ENCODE results near the gene IRF8.

- TF ChIP-seq POLR2A (IDR thresholded peaks at IDR 0.05; ENCODE audit: low read length): no peak
- no peak for TF ChIP-seq GATA1 (IDR thresholded peaks at IDR 0.05; ENCODE audit: low read depth, low read length)
Observed at GRCh38 chr16:85927371-85927770, 28.4 kb downstream of the IRF8 start.

Measured in erythroblast (primary cell).